GM19372 (cell line): ENCODE results near the gene CNDP1.
"Not testable (repeated sequence)": the region's sequence is repeated elsewhere in the genome, so short reads cannot be mapped to it uniquely, and the experiment has no call there.

Source experiments
- ATAC-seq: cut with Tn5 transposase; IDR thresholded peaks from one replicate; pipeline ENCODE4 v1.9.1; 2021; ENCODE audit warnings: mild to moderate bottlenecking, low read depth, moderate library complexity; ENCODE audit not compliant: unreplicated experiment

Gene CNDP1

GRCh38 chr18:74520096-74520833 is 14.0 kb upstream of the CNDP1 start:
- no peak for ATAC-seq

- no peak for ATAC-seq
Observed at GRCh38 chr18:74521068-74521725, 13.1 kb upstream of the CNDP1 start.

GRCh38 chr18:74522635-74523548 is 11.4 kb upstream of the CNDP1 start:
- no peak for ATAC-seq

DNA sequence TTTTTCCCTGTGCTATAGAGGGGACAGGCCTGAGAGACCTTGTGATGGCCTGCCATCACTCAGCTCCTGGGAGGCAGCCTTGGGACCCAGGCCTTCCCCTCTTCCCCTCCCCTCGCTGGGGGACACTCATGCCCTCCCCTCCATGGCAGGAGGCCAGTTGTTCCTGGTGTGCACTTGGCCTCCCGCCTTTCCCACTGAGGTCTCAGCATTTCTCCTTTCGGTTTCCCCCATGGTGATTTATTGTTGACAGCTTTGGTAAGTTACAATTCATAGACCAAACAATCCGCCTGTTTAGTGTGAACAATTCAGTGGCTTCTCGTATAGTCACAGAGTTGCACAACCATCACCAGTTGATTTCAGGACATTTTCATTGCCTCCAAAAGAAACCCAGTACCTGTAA is 10.2 kb upstream of the CNDP1 start:
- ATAC-seq, result no peak

DNA sequence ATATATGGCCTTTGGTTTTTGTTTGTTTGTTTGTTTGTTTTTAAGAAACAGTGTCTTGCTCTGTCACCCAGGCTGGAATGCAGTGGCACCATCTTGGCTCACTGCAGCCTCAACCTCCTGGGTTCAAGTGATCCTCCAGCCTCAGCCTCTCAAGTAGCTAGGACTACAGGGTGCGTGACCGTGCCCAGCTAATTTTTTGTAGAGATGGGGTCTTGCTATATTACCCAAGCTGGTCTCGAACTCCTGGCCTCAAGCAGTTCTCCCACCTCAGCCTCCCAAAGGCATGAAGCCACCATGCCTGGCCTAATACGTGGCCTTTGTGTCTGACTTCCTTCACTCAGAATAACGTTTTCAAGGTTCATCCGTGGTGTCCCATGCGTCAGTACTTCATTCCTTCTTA is 9.4 kb upstream of the CNDP1 start:
- ATAC-seq, result not testable (repeated sequence)

GRCh38 chr18:74525741-74526140 is 8.6 kb upstream of the CNDP1 start:
- ATAC-seq, result no peak

DNA sequence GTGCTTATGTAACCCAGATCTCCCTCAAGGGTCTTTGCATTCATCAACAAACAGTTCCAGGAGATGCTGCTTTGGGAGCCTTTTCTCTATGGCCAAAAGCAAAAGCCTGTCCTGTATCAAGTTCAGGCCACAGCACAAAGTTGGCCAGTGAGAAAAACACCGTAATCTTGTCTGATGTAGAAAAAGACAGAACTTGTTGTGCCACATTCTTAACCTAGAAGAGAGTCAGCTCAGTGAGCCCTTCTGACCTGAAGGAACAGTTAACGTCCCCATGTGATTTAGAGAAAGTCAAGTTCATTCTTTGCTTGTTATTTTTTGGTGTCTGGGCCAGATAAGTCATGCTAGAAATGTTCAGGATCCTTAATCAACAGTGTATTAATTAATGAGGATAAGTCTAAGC is 7.8 kb upstream of the CNDP1 start:
- ATAC-seq, result no peak

DNA sequence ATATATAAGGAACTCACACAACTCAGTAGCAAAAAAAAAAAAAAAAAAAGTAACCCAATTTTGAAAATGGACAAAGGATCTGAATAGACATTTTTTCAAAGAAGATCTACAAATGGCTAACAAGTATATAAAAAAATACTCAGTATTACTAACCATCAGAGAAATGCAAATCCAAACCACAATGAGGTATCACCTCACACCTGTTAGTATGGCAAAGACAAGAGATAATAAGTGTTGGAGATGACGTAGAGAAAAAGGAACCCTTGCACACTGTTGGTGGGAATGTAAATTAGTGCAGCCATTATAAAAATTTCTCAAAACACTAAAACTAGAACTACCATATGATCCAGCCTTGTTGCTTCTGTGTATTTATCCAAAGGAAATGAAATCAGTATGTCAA is 5.8 kb upstream of the CNDP1 start:
- ATAC-seq, result no peak

- ATAC-seq, result no peak
Observed at GRCh38 chr18:74528913-74529312, 5.4 kb upstream of the CNDP1 start.

GRCh38 chr18:74529378-74529777 is 4.9 kb upstream of the CNDP1 start:
- ATAC-seq, result no peak

GRCh38 chr18:74529811-74530583 is 4.3 kb upstream of the CNDP1 start:
- no peak for ATAC-seq

DNA sequence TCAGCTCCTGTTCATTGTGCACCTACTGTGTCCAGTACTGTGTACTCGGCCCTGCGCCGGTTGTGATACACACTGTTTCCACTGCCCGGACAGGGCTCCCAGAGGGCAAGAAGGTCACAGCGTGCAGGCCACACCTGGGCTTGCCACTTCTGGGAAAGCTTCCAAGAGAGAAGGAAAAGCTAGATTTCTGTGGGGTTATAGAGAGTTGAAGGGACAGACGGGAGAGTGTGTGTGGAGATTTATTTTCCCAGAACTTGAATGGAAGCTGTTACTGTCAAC is 3.8 kb upstream of the CNDP1 start:
- no peak for ATAC-seq

DNA sequence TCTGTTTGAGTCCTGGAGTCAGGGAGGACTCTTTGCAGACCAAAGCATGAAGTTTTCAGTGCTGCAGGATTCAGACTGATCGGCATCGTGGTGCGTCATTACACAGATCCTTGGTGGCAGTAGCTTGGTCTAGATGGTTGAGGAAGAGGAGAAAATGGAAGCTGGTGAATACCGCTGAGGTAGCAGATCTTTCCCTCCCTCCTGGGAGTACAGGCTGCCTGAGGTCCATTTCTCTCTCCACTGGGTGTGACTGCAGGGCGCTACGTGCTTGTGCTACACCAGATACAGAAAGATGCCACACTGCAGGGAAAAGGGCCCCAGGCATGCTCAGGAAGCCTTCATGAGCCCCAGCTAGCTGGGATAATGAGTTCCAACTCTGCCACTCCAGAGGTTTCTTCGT is 3.3 kb upstream of the CNDP1 start:
- ATAC-seq, result no peak

DNA sequence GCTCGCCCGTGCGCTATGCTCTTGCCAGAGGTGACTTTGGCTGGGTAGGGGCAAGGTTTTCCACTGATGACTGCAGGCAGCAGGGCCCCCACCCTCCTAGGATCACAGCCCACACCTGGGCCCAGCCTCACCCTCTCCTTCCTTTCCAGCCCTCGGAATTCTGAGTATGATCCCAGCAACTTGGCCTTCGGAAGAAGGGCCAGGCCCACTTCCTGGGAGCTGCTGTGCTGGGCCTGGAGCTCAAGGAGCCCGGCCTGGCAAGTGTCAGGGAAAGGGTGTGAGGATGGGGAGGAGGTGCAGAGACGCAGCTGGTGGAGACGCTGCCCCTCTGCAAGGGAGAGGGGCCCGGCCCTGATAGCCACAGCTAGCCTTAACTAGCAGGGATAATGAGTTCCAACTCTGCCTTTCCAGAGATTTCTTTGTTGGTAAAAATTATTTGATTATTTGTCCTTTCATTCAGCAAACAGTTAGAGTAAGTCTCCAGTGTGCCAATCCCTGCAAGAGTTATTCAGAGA is 1.7 kb upstream of the CNDP1 start:
- no peak for ATAC-seq

GRCh38 chr18:74533666-74534065 is 634 bp upstream of the CNDP1 start:
- no peak for ATAC-seq

GRCh38 chr18:74534981-74535649 is 815 bp downstream of the CNDP1 start:
- ATAC-seq, result no peak

DNA sequence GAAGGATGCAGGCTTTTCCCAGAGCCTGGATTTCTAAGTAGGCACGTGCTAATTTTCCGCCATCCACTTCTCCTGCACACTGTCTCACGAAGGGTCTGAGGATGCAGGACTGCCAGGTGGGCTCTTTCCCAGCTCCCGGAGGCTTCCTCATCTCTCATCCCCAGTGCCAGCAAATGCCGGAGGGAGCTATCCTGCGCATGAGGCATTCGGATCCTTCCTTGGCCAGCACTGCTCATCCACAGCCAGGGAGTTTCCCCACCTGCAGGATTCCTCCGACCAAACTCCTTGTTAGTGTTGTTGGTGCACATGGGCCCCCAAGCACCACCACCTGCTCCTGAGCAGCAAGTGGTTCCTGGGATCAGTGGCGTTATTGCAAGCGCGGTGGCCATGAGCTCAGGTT is 5.0 kb downstream of the CNDP1 start:
- ATAC-seq, result no peak

DNA sequence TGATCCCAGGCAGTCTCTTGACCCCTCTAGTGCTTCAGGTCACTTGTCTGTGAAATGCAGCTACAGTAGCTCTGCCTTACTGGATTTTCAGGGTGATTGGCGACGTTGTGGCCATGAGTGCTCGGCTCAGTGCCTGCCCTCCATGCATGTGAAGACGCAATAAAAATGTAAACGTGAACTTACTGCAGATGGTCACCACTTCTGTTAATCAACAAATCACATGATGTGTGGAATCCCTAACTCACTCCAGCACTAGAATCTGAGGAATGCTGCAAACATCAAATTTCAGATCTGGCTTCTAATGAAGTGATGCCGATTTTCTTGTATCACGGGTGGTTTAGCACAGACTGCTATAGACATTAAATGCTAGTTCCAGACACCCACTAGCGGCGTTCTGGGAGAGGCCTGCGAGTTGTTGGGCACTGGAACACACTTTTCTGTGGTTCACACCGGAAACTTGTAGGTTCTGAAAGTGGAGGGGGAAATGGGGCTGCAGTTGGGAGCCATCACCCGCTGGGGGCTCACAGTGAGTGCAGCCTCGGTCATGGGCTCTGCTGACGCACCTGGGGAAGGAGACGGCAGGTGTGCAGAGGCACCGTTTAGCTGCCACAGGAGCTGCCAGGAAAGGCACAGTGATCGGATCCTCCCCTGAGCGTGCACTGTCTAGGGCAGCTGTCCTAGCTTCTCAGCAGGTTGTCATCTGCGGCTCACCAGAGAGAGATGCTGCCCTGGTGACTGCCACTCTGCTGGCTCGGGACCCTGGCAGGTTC is 6.5 kb downstream of the CNDP1 start:
- ATAC-seq, result no peak
